ENCODE measurements around the gene BPI.
"Not testable (repeated sequence)": the region's sequence is repeated elsewhere in the genome, so short reads cannot be mapped to it uniquely, and the experiment has no call there.

The BPI gene

DNA sequence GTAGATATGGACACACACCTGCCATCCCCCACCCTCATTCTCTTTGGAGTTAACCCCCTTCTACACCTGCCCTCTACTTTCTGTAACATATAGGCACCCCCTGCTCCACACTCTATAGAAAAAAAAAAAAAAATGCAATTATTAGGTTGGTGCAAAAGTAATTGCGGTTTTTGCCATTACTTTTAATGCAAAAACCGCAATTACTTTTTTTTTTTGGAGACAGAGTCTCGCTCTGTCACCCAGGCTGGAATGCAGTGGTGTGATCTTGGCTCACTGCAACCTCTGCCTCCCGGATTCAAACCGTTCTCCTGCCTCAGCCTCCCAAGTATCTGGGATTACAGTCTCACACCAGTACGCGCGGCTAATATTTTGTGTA, 35.6 kb downstream of the BPI start:
- not testable (repeated sequence) for DNase-seq

DNA sequence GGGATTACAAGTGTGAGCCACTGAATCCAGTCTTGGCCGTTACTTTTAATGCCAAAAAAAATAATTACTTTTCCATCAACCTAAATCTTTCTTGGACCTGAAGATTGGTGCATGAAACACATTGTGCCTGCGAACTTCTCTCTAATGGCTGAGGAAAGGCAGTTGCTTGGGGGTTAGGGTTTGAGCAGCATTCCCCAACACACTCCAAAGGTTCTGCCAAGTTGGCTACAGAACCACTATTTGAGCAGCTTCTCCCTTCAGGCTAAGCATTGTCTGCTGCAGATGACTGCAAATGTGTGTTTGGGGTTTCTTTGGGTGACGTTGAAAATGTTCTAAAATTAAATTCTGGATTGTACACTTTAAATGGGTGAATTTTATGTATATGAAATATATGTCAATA, 36.0 kb downstream of the BPI start:
- DNase-seq = no peak

DNA sequence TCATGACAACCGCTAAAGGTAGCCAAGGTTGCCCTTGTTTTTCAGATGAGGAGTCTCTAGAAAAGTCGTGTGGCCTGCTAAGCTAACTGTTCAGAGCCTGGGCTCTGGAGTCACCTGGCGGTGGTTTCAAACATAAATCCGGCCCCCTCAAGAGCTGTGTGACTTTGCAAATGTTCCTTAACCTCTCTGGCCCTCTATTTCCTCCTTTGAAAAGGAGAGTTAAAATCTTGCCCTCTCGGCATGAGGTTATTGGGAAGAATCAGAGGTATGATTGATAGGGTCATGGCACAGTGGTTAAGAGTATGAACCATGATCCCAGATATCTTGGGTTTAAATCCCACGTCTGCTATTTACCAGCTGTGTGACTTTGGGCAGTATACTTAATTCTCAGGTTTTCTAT, 36.7 kb downstream of the BPI start:
- DNase-seq = no peak

GRCh38 chr20:38342216-38342615, 38.3 kb downstream of the BPI start:
- no peak for DNase-seq

- no peak for DNase-seq
Measured at GRCh38 chr20:38342713-38343310, 38.9 kb downstream of the BPI start.

DNA sequence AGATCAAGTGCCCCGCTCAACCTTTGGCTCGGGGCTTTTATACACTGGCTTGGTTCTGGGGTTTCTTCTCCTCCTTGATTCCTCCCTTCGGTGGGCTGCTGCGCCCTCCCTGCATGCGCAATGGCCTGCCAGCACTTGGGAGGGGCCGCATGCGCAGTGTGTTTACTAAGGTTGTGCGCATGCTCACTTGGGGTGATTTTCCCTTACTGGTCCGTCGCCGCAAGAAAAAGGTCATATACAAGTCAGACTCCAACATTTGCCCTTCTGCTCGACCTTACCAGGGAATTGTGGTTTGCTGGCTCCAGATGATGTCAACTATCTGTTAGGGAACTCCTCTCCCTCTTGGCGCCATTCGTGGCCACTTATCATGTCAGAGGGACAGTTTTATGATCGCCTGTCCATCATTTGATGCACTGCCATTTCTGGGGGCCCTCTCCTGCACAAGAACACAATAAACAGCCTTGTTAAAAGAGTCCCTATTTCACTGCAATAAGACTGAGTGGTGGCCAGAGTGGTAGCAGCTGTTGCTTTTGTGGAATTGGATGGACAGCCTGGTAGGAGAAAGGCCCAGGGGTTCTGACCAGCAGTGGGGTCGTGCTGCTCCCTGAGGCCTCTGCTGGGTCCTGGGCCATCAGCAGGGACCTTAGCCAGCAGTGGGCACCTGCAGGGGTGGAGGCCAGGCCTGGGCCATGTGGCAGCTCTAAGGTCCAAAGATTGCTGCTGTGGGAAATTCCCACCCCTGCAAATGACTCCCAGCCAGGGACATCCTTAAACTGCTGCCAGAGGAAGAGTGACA, 39.6 kb downstream of the BPI start:
- no peak for DNase-seq

- DNase-seq = no peak
Measured at GRCh38 chr20:38344107-38344701, 40.2 kb downstream of the BPI start.

GRCh38 chr20:38345643-38346042, 41.7 kb downstream of the BPI start:
- no peak for DNase-seq

- DNase-seq = no peak
Measured at GRCh38 chr20:38346247-38346651, 42.3 kb downstream of the BPI start, which contains the start of gene LBP. Gene LBP (plus strand): TSS chr20:38346482. CDS start chr20:38346517, 35 bp downstream.

DNA sequence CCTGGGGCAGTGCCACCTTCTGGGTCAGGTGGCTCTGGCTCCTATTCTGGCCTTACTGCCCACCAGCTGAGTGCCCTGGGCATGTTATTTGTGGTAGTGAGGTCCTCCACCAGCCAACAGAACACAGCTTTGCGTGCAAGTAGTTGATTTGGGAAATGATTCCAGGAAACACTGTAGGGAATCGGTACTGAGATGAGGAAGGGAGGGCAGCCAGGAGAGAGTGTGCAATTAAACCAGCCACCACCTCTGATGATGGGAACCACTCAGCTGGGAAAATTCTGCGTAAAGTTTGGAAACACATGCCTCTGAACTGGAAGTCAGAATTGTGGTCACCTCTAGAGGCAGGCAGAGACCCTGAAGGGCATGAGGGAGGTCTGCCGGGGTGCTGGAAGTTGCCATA, 42.8 kb downstream of the BPI start:
- DNase-seq = no peak

- no peak for DNase-seq
Measured at GRCh38 chr20:38349856-38350255, 45.9 kb downstream of the BPI start.

- DNase-seq = no peak
Measured at GRCh38 chr20:38350879-38351775, 47.2 kb downstream of the BPI start.

- DNase-seq = no peak
Measured at GRCh38 chr20:38353316-38353715, 49.4 kb downstream of the BPI start.

- DNase-seq = no peak
Measured at GRCh38 chr20:38354227-38354626, 50.3 kb downstream of the BPI start.

- no peak for DNase-seq
Measured at GRCh38 chr20:38355161-38356012, 51.4 kb downstream of the BPI start.

DNA sequence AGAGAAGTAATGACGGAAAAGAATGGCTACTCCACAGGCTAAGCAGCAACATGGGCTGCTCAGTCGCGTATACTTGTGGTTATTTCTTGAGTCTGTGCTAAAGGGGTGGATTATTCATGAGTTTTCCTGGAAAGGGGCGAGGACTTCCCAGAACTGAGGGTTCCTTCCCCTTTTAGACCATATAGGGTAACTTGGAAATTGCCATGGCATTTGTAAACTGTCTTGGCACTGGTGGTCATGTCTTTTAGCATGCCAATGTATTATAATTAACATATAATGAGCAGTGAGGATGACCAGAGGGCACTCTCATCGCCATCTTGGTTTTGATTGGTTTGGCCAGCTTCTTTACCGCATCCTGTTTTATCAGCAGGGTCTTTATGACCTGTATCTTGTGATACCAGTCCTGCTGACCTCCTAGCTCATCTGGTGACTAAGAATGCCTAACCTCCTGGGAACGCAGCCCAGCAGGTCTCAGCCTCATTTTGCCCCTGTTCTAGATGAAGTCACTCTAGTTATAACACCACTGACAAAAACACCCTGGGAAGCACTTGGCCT, 53.8 kb downstream of the BPI start:
- no peak for DNase-seq

DNA sequence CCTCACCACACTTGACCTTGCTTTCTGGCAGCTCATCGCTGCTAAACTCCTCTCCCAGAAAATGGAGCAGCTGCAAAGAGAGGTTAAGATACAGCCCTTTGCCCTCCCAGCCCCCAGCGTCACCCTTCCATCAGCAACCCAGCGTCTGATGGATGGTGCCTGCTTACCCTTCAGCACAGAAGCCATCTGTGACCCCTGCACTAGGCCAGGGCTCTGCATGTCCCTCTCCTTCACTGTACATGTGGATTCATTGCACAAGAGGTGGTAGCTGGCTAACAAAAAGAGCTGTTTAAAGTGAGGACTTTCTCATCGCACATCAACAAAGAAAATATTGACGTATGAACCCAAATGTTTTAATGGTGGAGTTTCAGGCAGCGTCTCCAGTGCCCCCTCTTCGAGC, 54.6 kb downstream of the BPI start:
- DNase-seq = no peak

GRCh38 chr20:38363004-38363747, 59.2 kb downstream of the BPI start:
- DNase-seq = no peak

DNA sequence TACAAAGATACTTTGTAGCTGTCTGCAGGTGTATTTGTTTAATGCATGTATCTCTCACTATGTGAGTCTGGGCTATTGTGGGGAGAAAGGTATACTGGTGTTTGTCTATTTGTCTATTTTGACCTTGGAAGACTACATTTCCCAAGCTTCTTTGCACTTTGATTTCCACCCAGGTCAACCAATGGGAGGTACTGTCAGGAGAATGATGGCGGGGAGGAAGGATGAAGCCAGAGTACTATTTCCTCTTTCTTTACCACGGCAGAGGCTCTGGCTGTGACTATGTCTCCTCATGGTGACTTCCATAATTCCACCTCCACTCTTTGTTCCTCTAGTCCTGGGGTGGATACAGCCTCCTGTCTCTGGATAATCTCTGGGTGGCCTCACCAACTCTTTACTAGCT, 65.4 kb downstream of the BPI start:
- no peak for DNase-seq

- DNase-seq = no peak
Measured at GRCh38 chr20:38372806-38373205, 68.8 kb downstream of the BPI start.

DNA sequence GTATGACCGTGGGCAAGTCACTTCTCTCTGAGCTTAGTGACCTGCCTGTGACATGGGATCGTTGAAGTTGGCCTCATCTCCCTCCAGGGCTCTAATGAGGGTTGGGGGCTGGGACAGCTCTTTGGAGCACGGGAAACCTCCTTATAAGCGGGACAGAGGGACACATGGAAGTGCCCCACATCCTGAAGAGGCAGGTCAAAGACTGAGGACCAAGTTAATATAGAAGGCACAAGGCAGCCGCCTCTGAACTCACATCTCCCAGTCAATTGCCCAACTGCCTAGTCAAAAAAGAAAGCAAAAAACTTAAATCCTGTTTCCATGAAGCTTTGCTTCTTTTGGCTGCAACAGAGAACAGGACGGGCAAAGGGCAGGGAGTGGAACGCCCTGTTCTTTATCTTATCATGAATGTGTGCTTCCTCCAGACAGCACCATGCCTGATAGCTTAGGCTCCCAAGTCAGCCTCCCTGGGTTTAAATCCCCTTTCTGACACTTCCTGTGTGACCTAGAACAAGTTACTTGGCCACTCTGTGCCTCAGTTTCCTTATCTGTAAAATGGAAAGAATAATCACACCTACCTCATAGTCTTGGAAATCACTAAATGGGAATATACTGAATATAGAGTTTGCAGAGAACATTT, 69.4 kb downstream of the BPI start:
- no peak for DNase-seq

All from DMS153 (cell line).